ENCODE measurements around the gene LMCD1.

- TF ChIP-seq, protein P1, sequence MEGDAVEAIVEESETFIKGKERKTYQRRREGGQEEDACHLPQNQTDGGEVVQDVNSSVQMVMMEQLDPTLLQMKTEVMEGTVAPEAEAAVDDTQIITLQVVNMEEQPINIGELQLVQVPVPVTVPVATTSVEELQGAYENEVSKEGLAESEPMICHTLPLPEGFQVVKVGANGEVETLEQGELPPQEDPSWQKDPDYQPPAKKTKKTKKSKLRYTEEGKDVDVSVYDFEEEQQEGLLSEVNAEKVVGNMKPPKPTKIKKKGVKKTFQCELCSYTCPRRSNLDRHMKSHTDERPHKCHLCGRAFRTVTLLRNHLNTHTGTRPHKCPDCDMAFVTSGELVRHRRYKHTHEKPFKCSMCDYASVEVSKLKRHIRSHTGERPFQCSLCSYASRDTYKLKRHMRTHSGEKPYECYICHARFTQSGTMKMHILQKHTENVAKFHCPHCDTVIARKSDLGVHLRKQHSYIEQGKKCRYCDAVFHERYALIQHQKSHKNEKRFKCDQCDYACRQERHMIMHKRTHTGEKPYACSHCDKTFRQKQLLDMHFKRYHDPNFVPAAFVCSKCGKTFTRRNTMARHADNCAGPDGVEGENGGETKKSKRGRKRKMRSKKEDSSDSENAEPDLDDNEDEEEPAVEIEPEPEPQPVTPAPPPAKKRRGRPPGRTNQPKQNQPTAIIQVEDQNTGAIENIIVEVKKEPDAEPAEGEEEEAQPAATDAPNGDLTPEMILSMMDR (IDR thresholded peaks at IDR 0.05; ENCODE audit: control extremely low read depth in 1 of 3, insufficient read depth in 1 of 3, low read depth in 1 of 3, low read length in 3 of 3): no peak
- TF ChIP-seq SUZ12 (IDR thresholded peaks at IDR 0.05; ENCODE audit: low read length) (no peak), CHD1 (IDR thresholded peaks at IDR 0.05; ENCODE audit: low read depth, low read length) (no peak), PHF8 (conservative IDR thresholded peaks at IDR 0.05; ENCODE audit: low read depth, low read length) (no peak)
These were observed 36.6 kb downstream of the LMCD1 start for GRCh38 chr3:8538223-8538622.

Data from H1 (cell line).